Small intestine (tissue), 7 donors: ENCODE results near the gene SYNGAP1. TPM values are rescaled to one million over a fixed set of nuclear protein-coding genes. Genes with fewer than 3 reads are reported as not detected.
A peak's percentile ranks its signal among the peaks of the same experiment; 100 is the strongest.

Experiments used
- DNase-seq, 2 donors: peaks; one replicate each; pipeline versions ENCODE4 v3.0.0 to v3.0.0-alpha.2; 2013
- FAIRE-seq: peaks from 2 replicates; lab custom pipeline; 2012; peaks lifted over from hg19 to GRCh38; lab: Jason Lieb, UNC
- H3K27ac ChIP-seq, 3 donors: one replicate each; pipeline ENCODE4 v1.5.1; 2013; ENCODE audit warnings: low read length in 2 of 3, mild to moderate bottlenecking in 2 of 3, control low read depth in 1 of 3, inconsistent platforms in 1 of 3, low read depth in 1 of 3, moderate library complexity in 1 of 3
- H3K27me3 ChIP-seq, 3 donors: one replicate each; pipeline ENCODE4 v1.6.1; 2013; ENCODE audit warnings: low read length in 3 of 3, inconsistent platforms in 1 of 3; ENCODE audit not compliant: control insufficient read depth in 3 of 3, insufficient read depth in 3 of 3
- H3K36me3 ChIP-seq, 3 donors: one replicate each; pipeline ENCODE4 v1.6.1; 2013; ENCODE audit warnings: low read length in 3 of 3, inconsistent platforms in 1 of 3, low read depth in 1 of 3, mild to moderate bottlenecking in 1 of 3, moderate library complexity in 1 of 3; ENCODE audit not compliant: control insufficient read depth in 3 of 3, insufficient read depth in 2 of 3
- H3K4me1 ChIP-seq, 3 donors: one replicate each; pipeline ENCODE4 v1.6.1; 2013; ENCODE audit warnings: low read length in 2 of 3, inconsistent platforms in 1 of 3, low read depth in 1 of 3, mild to moderate bottlenecking in 1 of 3, moderate library complexity in 1 of 3; ENCODE audit not compliant: control insufficient read depth in 3 of 3, insufficient read depth in 2 of 3
- H3K4me3 ChIP-seq, 3 donors: one replicate each; pipeline ENCODE4 v1.5.1; 2013; ENCODE audit warnings: low read length in 3 of 3, control low read depth in 1 of 3, inconsistent platforms in 1 of 3, low read depth in 1 of 3, mild to moderate bottlenecking in 1 of 3, moderate library complexity in 1 of 3
- H3K9me3 ChIP-seq, 2 donors: one replicate each; pipeline ENCODE4 v1.6.1; 2013; ENCODE audit warnings: low read depth in 1 of 2, low read length in 1 of 2; ENCODE audit not compliant: control insufficient read depth in 2 of 2, insufficient read depth in 1 of 2
- WGBS, 3 donors: extraction: QIAGEN DNeasy Blood & Tissue Kit; methylation state at CpG; one replicate each; pipeline ENCODE4 v1.1.7; 2013; 5-methylcytosine and 5-hydroxymethylcytosine counted together
- polyA plus RNA-seq, 4 donors: library from polyadenylated mRNA; stranded (reverse) in 3 of 4; unstranded in 1 of 4; fragments of 200-250 nt in 3 of 4; fragments of 120-200 nt in 1 of 4; gene quantifications; one replicate each; pipeline versions ENCODE4 v1.2.1 to v1.2.3, GENCODE V29; 2013
- donor health status: healthy with polysubstance abuse.
- donor health status: control.
- donor health status: control.
- donor health status: Bipolar disorder and iron deficiency.
- donor health status: healthy.

The SYNGAP1 gene
- polyA plus RNA-seq, 4 donors = 0.89 to 16.6 (median 5.6) TPM

GRCh38 chr6:33414592-33415271 is 5.1 kb upstream of the SYNGAP1 start:
- Histone ChIP-seq H3K27me3 (peaks cover 0 to 4% (median 0%) of the 10 kb centered on the region in 3 donors), H3K36me3 (peaks cover 0 to 45% (median 13%) of the 10 kb centered on the region in 3 donors), H3K27ac (no peak overlapping the region), H3K4me3 (no peak overlapping the region), H3K4me1 (peaks cover 8 to 36% (median 12%) of the 10 kb centered on the region in 3 donors), H3K9me3 (no peaks in the 10 kb centered on the region)
- DNase-seq (no peak), FAIRE-seq (no peak)
- WGBS, 3 donors = 71 to 87% (median 77%) methylated on average over 11 to 12 of the region's 12 CpGs

GRCh38 chr6:33415831-33416230 is 4.0 kb upstream of the SYNGAP1 start:
- DNase-seq (no peak), FAIRE-seq (no peak)
- no peak overlapping the region for H3K4me3 ChIP-seq
- peaks cover 0 to 45% (median 13%) of the 10 kb centered on the region in 3 donors for H3K36me3 ChIP-seq
- no peaks in the 10 kb centered on the region for H3K9me3 ChIP-seq
- 72 to 80% (median 76%) methylated on average over 9 of the region's 9 CpGs for WGBS, 3 donors
- peaks cover 8 to 36% (median 12%) of the 10 kb centered on the region in 3 donors for H3K4me1 ChIP-seq
- H3K27ac ChIP-seq = peak overlapping the region in 1 of 3 donors; percentile 26
- peaks cover 0 to 6% (median 0%) of the 10 kb centered on the region in 3 donors for H3K27me3 ChIP-seq

GRCh38 chr6:33416386-33417127 is 3.3 kb upstream of the SYNGAP1 start:
- Histone ChIP-seq H3K4me1 (peaks cover 8 to 32% (median 11%) of the 10 kb centered on the region in 3 donors), H3K27me3 (peaks cover 0 to 10% (median 0%) of the 10 kb centered on the region in 3 donors), H3K9me3 (no peaks in the 10 kb centered on the region), H3K4me3 (peak overlapping the region in 2 of 3 donors; percentile 58 to 85), H3K36me3 (peaks cover 0 to 45% (median 13%) of the 10 kb centered on the region in 3 donors), H3K27ac (peak overlapping the region in 2 of 3 donors; percentile 94 to 95)
- 26 to 37% (median 27%) methylated on average over 12 of the region's 12 CpGs for WGBS, 3 donors
- FAIRE-seq = no peak
- no peak for DNase-seq

GRCh38 chr6:33417128-33417902 is 2.5 kb upstream of the SYNGAP1 start:
- Histone ChIP-seq H3K4me3 (peak overlapping the region; percentile 47 to 85 (median 58)), H3K27ac (peak overlapping the region; percentile 50 to 95 (median 94)), H3K36me3 (peaks cover 0 to 41% (median 13%) of the 10 kb centered on the region in 3 donors), H3K9me3 (no peaks in the 10 kb centered on the region), H3K27me3 (peaks cover 0 to 12% (median 0%) of the 10 kb centered on the region in 3 donors), H3K4me1 (peaks cover 8 to 31% (median 9%) of the 10 kb centered on the region in 3 donors)
- DNase-seq = no peak
- 0 to 1% (median 1%) methylated on average over 25 of the region's 25 CpGs for WGBS, 3 donors
- no peak for FAIRE-seq

- FAIRE-seq = peak; percentile 5
Measured at GRCh38 chr6:33417903-33418689, 1.8 kb upstream of the SYNGAP1 start, which contains the start of gene CUTA. Gene CUTA, minus strand, starts transcription at chr6:33418107. Its CDS starts 107 bp downstream, at chr6:33418000.

GRCh38 chr6:33418690-33419291 is 1.1 kb upstream of the SYNGAP1 start:
- Histone ChIP-seq H3K9me3 (no peaks in the 10 kb centered on the region), H3K27me3 (peaks cover 0 to 12% (median 0%) of the 10 kb centered on the region in 3 donors), H3K4me1 (peaks cover 8 to 31% (median 9%) of the 10 kb centered on the region in 3 donors), H3K36me3 (peaks cover 0 to 27% (median 5%) of the 10 kb centered on the region in 3 donors), H3K27ac (peak overlapping the region; percentile 87 to 97 (median 95)), H3K4me3 (peak overlapping the region in 2 of 3 donors; percentile 39 to 59)
- DNase-seq (no peak), FAIRE-seq (no peak)
- WGBS, 3 donors = 40 to 48% (median 45%) methylated on average over 8 of the region's 8 CpGs

More at GRCh38 chr6:33417903-33418689, 1.8 kb upstream of the SYNGAP1 start, which contains the start of gene CUTA:
- peak within 1 kb of the TSS; percentile 87 to 97 (median 95) for H3K27ac ChIP-seq
- peak within 1 kb of the TSS; percentile 47 to 85 (median 58) for H3K4me3 ChIP-seq
- peak; percentile 100 for DNase-seq
- H3K36me3 ChIP-seq = peaks cover 0 to 34% (median 7%) of the 10 kb centered on the region in 3 donors
- H3K4me1 ChIP-seq = peaks cover 8 to 31% (median 9%) of the 10 kb centered on the region in 3 donors
- H3K27me3 ChIP-seq = peaks cover 0 to 12% (median 0%) of the 10 kb centered on the region in 3 donors
- 0 to 1% (median 0%) methylated on average over 43 to 51 of the region's 51 CpGs for WGBS, 3 donors
- no peaks in the 10 kb centered on the region for H3K9me3 ChIP-seq
